Ectodermal cell (in vitro differentiated cells): Measurements from ENCODE around the gene RBM43.
"Not testable (repeated sequence)": the region's sequence is repeated elsewhere in the genome, so short reads cannot be mapped to it uniquely, and the experiment has no call there.

Source experiments
- H3K27ac ChIP-seq: 2 replicates; pipeline ENCODE4 v1.7.0; 2013; ENCODE audit warnings: mild to moderate bottlenecking, low read depth, low read length; ENCODE audit not compliant: insufficient read depth, poor library complexity, severe bottlenecking
- H3K27me3 ChIP-seq: 2 replicates; pipeline ENCODE4 v1.7.0; 2013; ENCODE audit warnings: mild to moderate bottlenecking, low read length; ENCODE audit not compliant: insufficient read depth, control insufficient read depth, poor library complexity, severe bottlenecking
- H3K36me3 ChIP-seq: one replicate; pipeline ENCODE4 v1.7.0; 2013; ENCODE audit warnings: low read length; ENCODE audit not compliant: control insufficient read depth, insufficient read depth
- H3K4me1 ChIP-seq: one replicate; pipeline ENCODE4 v1.7.0; 2013; ENCODE audit warnings: low read length; ENCODE audit not compliant: control insufficient read depth, insufficient read depth
- H3K4me3 ChIP-seq: 2 replicates; pipeline ENCODE4 v1.7.0; 2013; ENCODE audit warnings: low read depth, low read length, control low read depth; ENCODE audit not compliant: insufficient read depth
- H3K9me3 ChIP-seq: 2 replicates; pipeline ENCODE4 v1.7.0; 2013; ENCODE audit warnings: mild to moderate bottlenecking, low read length, moderate library complexity; ENCODE audit not compliant: control insufficient read depth
- WGBS, 2 experiments: methylation state at CpG; one replicate each; pipeline ENCODE4 v1.1.7; 2013; ENCODE audit warnings: missing lambda C conversion rate in 2 of 2; 5-methylcytosine and 5-hydroxymethylcytosine counted together

The RBM43 gene

DNA sequence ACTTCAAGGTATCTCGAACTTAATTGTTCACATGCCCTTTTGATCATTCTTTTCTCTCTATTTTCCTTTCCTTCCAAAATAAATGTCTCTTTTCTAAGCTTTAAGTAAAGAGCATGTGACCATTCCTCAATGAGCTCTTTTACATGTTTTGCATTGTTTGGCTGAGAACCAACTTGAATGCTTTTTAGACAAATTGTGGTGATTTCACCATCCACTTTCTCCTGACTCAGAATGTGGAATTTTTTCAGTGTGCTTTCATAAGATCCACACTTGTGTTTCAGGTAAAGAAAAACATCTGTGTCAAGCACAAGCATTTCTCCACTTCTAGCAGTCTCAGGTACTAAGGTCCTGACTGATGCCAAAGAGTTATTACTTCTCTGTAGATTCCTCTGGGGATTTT is 10.7 kb downstream of the RBM43 start:
- no peaks in the 10 kb centered on the region for H3K4me1 ChIP-seq
- H3K27me3 ChIP-seq, result no peaks in the 10 kb centered on the region
- H3K4me3 ChIP-seq, result no peak overlapping the region
- no peak overlapping the region for H3K27ac ChIP-seq
- peaks cover 8% of the 10 kb centered on the region for H3K9me3 ChIP-seq
- WGBS, 2 experiments, result 85 to 94% methylated on average over 1 of the region's 1 CpG
- peaks cover 6% of the 10 kb centered on the region for H3K36me3 ChIP-seq

DNA sequence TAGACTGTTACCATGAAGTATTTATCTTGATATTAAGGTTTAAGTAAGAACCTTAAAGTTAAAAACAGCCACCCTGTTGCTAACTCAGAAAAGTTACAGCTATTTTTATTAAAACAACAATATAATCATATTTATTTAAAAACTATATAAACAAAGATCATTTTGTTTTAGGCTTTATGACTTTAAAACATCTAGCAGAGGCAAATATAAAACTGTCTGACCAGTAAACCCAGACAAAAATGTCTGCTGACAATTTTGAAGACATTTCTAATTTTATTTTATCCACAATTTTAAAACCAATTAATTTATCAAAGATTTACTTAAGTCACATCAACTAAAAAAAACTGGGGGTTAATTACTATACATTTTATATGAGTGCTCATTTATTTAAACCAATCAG is 14.2 kb downstream of the RBM43 start:
- Histone ChIP-seq H3K4me1 (no peaks in the 10 kb centered on the region), H3K9me3 (peaks cover 8% of the 10 kb centered on the region), H3K27ac (no peak overlapping the region), H3K4me3 (no peak overlapping the region), H3K36me3 (peaks cover 6% of the 10 kb centered on the region), H3K27me3 (no peaks in the 10 kb centered on the region)

DNA sequence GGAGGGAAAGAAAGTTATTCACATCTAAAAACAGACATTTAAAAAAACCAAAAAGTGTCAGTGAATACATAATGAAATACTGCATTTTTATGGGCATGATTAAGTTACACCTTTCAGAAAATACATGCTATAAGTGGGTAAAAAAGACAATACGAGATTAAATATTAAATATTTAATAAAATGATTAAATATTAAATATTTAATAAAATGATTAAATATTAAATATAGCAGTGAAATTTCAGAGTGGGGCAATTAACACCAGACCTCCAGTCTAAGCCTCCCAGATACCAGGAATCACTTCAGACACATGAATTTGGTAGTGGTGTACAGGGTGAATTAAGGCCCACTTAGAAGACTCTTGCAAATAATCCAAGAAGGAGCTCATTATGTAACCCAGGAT is 15.5 kb downstream of the RBM43 start:
- Histone ChIP-seq H3K9me3 (peaks cover 8% of the 10 kb centered on the region), H3K36me3 (peaks cover 6% of the 10 kb centered on the region), H3K27ac (no peak overlapping the region), H3K27me3 (no peaks in the 10 kb centered on the region), H3K4me3 (no peak overlapping the region), H3K4me1 (no peaks in the 10 kb centered on the region)
- no CpG with 5 or more reads among the region's 1 CpG for WGBS, 2 experiments

DNA sequence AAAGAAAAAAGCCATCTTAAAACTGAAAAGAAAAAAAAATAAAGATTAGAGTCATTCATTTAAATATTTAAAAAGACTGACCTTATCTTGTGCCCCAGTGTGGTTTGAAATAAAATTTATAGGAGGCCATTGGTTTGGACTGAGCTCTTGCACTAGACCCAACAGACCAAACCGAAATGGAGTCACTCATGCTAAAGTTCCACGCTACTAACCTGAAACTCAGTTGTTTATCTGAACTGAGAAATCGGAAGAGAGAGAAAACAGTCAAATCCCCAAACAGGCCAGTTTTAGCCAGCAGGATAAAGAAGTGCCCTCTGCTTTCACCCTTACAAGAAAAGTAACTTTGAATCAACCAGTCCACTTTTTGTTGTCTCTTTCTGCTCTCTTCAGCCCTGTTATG is 18.2 kb downstream of the RBM43 start:
- 94% methylated on average over 3 of the region's 3 CpGs for WGBS, 2 experiments
- Histone ChIP-seq H3K4me1 (no peaks in the 10 kb centered on the region), H3K36me3 (peaks cover under 1% of the 10 kb centered on the region), H3K27me3 (no peaks in the 10 kb centered on the region), H3K4me3 (no peak overlapping the region), H3K9me3 (peaks cover 2% of the 10 kb centered on the region), H3K27ac (no peak overlapping the region)

DNA sequence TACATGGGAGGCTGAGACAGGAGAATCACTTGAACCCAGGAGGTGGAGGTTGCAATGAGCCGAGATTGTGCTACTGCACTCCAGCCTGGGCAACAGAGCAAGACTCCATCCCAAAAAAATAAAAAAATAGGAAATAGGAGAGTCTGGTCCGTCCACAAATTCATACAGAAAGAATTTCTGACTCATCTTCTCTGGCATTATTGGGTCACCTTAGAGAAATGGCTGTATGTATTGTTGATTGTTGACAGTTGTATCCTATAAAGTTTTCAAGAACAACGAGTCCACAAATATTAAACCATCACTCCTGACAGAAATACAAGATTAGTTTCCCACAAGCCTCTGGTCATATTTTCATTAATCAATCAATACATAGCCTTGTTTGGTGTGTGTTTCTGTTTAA is 20.4 kb downstream of the RBM43 start:
- Histone ChIP-seq H3K4me3 (no peak overlapping the region), H3K27ac (no peak overlapping the region), H3K9me3 (no peaks in the 10 kb centered on the region), H3K4me1 (no peaks in the 10 kb centered on the region), H3K27me3 (no peaks in the 10 kb centered on the region), H3K36me3 (no peaks in the 10 kb centered on the region)
- 80 to 83% methylated on average over 3 of the region's 3 CpGs for WGBS, 2 experiments

DNA sequence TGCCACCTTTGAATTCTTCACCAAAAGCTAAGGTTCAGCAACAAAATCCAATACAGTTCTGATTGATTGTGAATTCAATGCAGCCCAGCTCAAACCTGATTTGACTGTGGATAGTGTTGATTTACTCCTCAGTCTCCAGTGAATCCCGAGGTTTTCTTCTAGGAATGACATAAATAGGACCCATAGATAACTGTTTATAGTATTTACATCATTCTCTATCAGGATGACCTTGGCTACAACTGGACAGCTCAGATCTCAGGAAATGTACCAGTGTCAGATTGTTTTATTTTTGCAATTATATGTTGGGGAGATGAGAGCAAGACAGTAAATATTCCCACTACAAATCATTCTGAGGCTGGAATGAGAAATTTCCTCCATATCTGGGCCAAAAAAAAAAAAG is 21.2 kb downstream of the RBM43 start:
- Histone ChIP-seq H3K27ac (no peak overlapping the region), H3K4me1 (no peaks in the 10 kb centered on the region), H3K36me3 (no peaks in the 10 kb centered on the region), H3K9me3 (no peaks in the 10 kb centered on the region), H3K27me3 (no peaks in the 10 kb centered on the region), H3K4me3 (no peak overlapping the region)
- 100% methylated on average over 1 of the region's 1 CpG; no CpG with 5 or more reads in 1 of the 2 experiments for WGBS, 2 experiments

DNA sequence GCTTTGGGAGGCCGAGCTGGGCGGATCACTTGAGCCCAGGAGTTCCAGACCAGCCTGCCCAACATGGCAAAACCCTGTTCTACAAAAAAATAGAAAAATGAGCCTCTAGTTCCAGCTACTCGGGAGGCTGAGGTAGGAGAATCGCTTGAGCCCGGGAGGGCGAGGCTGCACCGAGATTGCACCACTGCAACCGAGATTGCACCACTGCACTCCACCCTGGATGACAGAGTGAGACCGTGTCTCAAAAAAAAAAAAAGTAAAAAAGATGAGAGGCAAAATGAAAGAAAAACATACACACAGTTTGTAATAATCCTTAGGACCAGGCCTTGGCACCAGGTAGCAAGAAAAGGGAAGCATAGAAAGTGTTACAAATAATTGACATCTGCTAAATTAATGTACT is 22.0 kb downstream of the RBM43 start:
- no peaks in the 10 kb centered on the region for H3K9me3 ChIP-seq
- no peaks in the 10 kb centered on the region for H3K4me1 ChIP-seq
- H3K36me3 ChIP-seq, result no peaks in the 10 kb centered on the region
- no peak overlapping the region for H3K4me3 ChIP-seq
- 88 to 93% methylated on average over 8 to 9 of the region's 9 CpGs for WGBS, 2 experiments
- H3K27me3 ChIP-seq, result no peaks in the 10 kb centered on the region
- no peak overlapping the region for H3K27ac ChIP-seq

DNA sequence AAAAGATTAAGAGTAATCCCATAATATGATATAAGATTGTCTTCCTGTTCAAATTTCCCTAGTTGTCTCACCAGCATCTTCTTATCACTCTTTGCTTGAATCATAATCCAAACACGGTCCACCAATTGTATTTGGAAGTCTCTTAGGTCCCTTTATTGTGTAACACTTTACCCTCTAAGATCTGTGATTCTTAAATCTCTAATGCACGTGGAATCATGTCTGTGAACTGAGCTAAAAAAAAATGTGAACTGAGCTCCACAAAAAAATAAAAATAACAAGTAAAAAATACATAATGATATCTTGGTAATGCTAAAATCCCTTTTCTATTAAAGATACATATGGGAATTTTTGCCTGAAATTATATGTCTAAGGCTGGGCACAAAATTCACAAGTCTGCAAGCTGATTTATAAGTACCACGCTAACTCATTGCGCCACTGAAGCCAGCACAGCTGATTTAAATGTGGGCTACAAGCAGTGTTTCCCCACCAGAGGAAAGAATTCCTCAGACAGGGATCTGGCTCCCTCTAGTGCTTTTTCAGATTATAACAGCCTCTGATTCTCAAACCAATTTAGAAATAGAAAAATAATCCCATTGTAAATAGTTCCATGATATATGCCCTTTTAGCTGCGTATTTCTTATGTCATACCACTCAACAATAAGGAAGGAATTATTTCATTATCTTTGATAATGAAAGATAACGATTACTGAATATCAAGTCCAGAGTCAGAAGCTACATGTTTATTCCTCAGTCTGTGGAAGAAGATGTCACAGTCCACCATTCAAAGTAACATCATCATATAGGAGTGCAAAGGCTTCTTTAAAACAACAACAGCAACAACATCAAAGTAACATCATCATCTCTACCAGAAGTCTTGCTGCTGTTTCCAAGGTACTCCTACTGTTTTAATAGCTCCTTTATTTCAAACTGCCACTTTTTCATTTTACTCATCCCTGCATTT is 22.9 kb downstream of the RBM43 start:
- H3K4me1 ChIP-seq, result no peaks in the 10 kb centered on the region
- no peaks in the 10 kb centered on the region for H3K9me3 ChIP-seq
- no peaks in the 10 kb centered on the region for H3K27me3 ChIP-seq
- no peak overlapping the region for H3K27ac ChIP-seq
- H3K4me3 ChIP-seq, result no peak overlapping the region
- no peaks in the 10 kb centered on the region for H3K36me3 ChIP-seq
- 54 to 63% methylated on average over 3 to 5 of the region's 6 CpGs for WGBS, 2 experiments

DNA sequence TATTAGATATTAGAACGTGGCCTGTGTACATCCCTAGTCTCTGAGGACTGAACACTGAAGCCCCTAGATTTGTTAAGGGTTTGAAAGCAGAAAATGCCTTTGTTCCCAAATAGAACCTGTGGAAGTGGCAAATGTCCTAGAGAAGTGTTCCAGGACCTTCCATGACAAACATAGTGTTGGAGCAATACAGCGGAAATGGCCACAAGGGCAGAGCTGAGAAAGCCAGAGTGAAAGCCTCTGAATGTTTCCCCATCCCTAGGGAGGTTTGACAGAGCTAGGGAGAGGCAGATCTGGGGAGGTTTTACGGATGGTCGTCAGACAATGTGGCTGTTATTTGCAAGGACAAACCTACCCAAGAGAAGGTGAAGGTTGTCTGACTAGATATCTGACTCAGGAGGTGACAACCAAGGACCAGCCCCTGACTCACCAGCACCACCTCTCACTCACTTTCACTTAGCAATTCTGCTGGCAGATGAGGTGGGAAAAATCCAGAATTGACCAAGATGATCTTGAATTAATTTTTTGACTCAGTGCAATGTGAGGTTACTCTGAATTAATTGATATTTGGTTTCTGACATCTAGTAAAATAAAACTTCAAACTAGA is 24.1 kb downstream of the RBM43 start:
- H3K4me3 ChIP-seq, result no peak overlapping the region
- H3K36me3 ChIP-seq, result no peaks in the 10 kb centered on the region
- 92 to 94% methylated on average over 4 of the region's 4 CpGs for WGBS, 2 experiments
- H3K4me1 ChIP-seq, result no peaks in the 10 kb centered on the region
- H3K27ac ChIP-seq, result no peak overlapping the region
- no peaks in the 10 kb centered on the region for H3K27me3 ChIP-seq
- no peaks in the 10 kb centered on the region for H3K9me3 ChIP-seq

DNA sequence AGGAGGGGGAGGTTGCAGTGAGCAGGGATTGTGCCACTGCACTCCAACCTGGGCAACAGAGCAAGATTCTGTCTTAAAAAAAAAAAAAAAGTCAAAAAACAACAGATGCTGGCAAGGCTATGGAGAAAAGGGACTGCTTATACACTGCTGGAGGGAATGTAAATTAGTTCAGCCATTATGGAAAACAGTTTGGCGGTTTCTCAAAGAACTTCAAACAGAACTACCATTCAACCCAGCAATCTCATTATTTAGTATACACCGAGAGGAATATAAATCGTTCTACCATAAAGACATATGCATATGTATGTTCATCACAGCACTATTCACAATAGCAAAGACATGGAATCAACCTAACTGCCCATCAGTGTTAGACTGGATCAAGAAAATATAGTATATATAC is 27.9 kb downstream of the RBM43 start:
- not testable (repeated sequence) for H3K36me3 ChIP-seq

More for the DNA sequence above, 27.9 kb downstream of the RBM43 start:
- H3K4me1 ChIP-seq, H3K27ac ChIP-seq, H3K27me3 ChIP-seq, H3K9me3 ChIP-seq, H3K4me3 ChIP-seq: not testable (repeated sequence)
- WGBS, 2 experiments, result 93 to 95% methylated on average over 3 of the region's 3 CpGs
